Natural killer cell (primary cell): ENCODE results near the gene PBOV1. TPM values are rescaled to one million over a fixed set of nuclear protein-coding genes. Genes with fewer than 3 reads are reported as not detected.

Source experiments
- ATAC-seq, 3 donors: fragments of 150-1000 bp in 2 of 3; fragments of 200-7000 bp in 1 of 3; cut with Tn5 transposase; 1 replicate in 1 of 3; 2 replicates in 2 of 3; pipeline ENCODE4 v1.10.0; 2021; ENCODE audit warnings: mild to moderate bottlenecking in 2 of 3, moderate library complexity in 2 of 3
- DNase-seq, 2 donors: peaks; one replicate each; pipeline versions ENCODE4 v3.0.0 to v3.0.0-alpha.2; 2013 to 2021; ENCODE audit warnings: mixed read lengths in 1 of 2
- H3K27ac ChIP-seq: one replicate; pipeline ENCODE4 v1.5.1; 2013; ENCODE audit warnings: mild to moderate bottlenecking, low read length
- H3K27me3 ChIP-seq: one replicate; pipeline ENCODE4 v1.6.1; 2013; ENCODE audit warnings: low read length; ENCODE audit not compliant: control insufficient read depth, insufficient read depth
- H3K36me3 ChIP-seq: one replicate; pipeline ENCODE4 v1.6.1; 2013; ENCODE audit warnings: low read length; ENCODE audit not compliant: control insufficient read depth, insufficient read depth
- H3K4me1 ChIP-seq: one replicate; pipeline ENCODE4 v1.6.1; 2013; ENCODE audit warnings: low read length; ENCODE audit not compliant: control insufficient read depth, insufficient read depth
- H3K4me3 ChIP-seq: one replicate; pipeline ENCODE4 v1.5.1; 2013; ENCODE audit warnings: low read length
- H3K9me3 ChIP-seq: one replicate; pipeline ENCODE4 v1.6.1; 2013; ENCODE audit warnings: low read length; ENCODE audit not compliant: control insufficient read depth, insufficient read depth
- H3K27ac Mint-ChIP-seq, 2 donors: one replicate each; pipeline ENCODE4 v1.8.0; 2022; ENCODE audit warnings: mild to moderate bottlenecking in 2 of 2, mixed read lengths in 2 of 2, moderate library complexity in 1 of 2
- H3K27me3 Mint-ChIP-seq, 2 donors: one replicate each; pipeline ENCODE4 v1.8.0; 2022; ENCODE audit warnings: low read depth in 2 of 2, mixed read lengths in 2 of 2
- H3K36me3 Mint-ChIP-seq: one replicate; pipeline ENCODE4 v1.8.0; 2022; ENCODE audit warnings: mixed read lengths
- H3K4me1 Mint-ChIP-seq, 2 donors: one replicate each; pipeline ENCODE4 v1.8.0; 2022; ENCODE audit warnings: mixed read lengths in 2 of 2
- H3K4me3 Mint-ChIP-seq: one replicate; pipeline ENCODE4 v1.8.0; 2022; ENCODE audit warnings: mild to moderate bottlenecking, moderate library complexity, mixed read lengths
- H3K9me3 Mint-ChIP-seq, 2 donors: one replicate each; pipeline ENCODE4 v1.8.0; 2022; ENCODE audit warnings: mixed read lengths in 2 of 2
- WGBS: methylation state at CpG from one replicate; pipeline ENCODE4 v1.1.7; 2013; ENCODE audit warnings: missing lambda C conversion rate; ENCODE audit not compliant: insufficient coverage; 5-methylcytosine and 5-hydroxymethylcytosine counted together
- intact Hi-C: fragments of 100-400 bp; cut with micrococcal nuclease; formaldehyde crosslinking; loops from one replicate; pipeline ENCODE4 v1.14.2; 2022
- total RNA-seq, 4 donors: library from RNA; stranded (reverse); fragments of 120-200 nt in 1 of 4; gene quantifications; one replicate each; pipeline versions ENCODE4 v1.2.3 to v1.2.4, GENCODE V29; 2013 to 2022
- TF ChIP-seq, protein P1 (sequence below): fragments of 200-600 bp; IDR thresholded peaks from one replicate; pipeline ENCODE4 v1.8.0; 2022; ENCODE audit warnings: antibody characterized with exemption

Gene PBOV1
- total RNA-seq, 3 donors from 2014 or later (not counting 1 experiment from before 2014, with no cell fraction given): not detected

DNA sequence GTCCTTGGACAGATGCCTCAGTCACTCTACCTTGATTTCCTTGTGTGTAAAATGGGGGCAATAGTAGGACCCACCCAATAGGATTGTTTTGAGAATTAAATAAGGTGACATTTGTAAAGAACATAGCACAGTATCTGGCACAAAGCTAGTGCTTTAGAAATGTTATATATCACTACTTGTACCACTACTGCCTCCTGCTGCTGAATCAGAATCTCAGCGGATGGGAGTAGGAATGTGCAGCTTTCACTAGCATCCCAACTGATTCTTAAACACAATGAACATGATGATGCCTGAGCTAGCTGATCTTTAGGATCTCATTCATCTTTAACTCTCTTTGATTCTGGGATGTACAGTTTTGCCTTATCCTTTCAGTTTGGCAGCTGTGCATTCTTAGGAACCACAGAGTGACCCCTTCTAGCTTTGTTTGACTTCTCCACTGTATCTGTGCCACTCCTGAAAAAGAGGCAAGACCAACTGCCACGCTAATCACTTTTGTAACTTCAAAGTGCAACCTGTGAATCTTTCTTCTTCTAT is 7.2 kb downstream of the PBOV1 start:
- H3K36me3 Mint-ChIP-seq: no peaks in the 10 kb centered on the region
- peaks cover 13 to 34% of the 10 kb centered on the region in 2 donors for H3K27me3 Mint-ChIP-seq
- no peaks in the 10 kb centered on the region for H3K4me1 Mint-ChIP-seq
- Histone ChIP-seq H3K4me1 (no peaks in the 10 kb centered on the region), H3K4me3 (no peak overlapping the region), H3K9me3 (no peaks in the 10 kb centered on the region), H3K36me3 (no peaks in the 10 kb centered on the region), H3K27ac (no peak overlapping the region), H3K27me3 (no peaks in the 10 kb centered on the region)
- TF ChIP-seq, protein P1, sequence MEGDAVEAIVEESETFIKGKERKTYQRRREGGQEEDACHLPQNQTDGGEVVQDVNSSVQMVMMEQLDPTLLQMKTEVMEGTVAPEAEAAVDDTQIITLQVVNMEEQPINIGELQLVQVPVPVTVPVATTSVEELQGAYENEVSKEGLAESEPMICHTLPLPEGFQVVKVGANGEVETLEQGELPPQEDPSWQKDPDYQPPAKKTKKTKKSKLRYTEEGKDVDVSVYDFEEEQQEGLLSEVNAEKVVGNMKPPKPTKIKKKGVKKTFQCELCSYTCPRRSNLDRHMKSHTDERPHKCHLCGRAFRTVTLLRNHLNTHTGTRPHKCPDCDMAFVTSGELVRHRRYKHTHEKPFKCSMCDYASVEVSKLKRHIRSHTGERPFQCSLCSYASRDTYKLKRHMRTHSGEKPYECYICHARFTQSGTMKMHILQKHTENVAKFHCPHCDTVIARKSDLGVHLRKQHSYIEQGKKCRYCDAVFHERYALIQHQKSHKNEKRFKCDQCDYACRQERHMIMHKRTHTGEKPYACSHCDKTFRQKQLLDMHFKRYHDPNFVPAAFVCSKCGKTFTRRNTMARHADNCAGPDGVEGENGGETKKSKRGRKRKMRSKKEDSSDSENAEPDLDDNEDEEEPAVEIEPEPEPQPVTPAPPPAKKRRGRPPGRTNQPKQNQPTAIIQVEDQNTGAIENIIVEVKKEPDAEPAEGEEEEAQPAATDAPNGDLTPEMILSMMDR: no peak
- 89% methylated on average over 2 of the region's 2 CpGs for WGBS
- DNase-seq (no peak), ATAC-seq (no peak)
- intact Hi-C loops: no loop called here
- no peak overlapping the region for H3K27ac Mint-ChIP-seq
- H3K4me3 Mint-ChIP-seq: no peak overlapping the region
- H3K9me3 Mint-ChIP-seq: no peaks in the 10 kb centered on the region

- Mint-ChIP-seq H3K27ac (no peak overlapping the region), H3K27me3 (peaks cover 18 to 21% of the 10 kb centered on the region in 2 donors), H3K4me3 (no peak overlapping the region), H3K9me3 (no peaks in the 10 kb centered on the region), H3K4me1 (no peaks in the 10 kb centered on the region), H3K36me3 (no peaks in the 10 kb centered on the region)
- intact Hi-C loops: no loop called here
- H3K27ac ChIP-seq: no peak overlapping the region
- no peaks in the 10 kb centered on the region for H3K4me1 ChIP-seq
- no peak overlapping the region for H3K4me3 ChIP-seq
- H3K36me3 ChIP-seq: no peaks in the 10 kb centered on the region
- peaks cover 2% of the 10 kb centered on the region for H3K27me3 ChIP-seq
- DNase-seq (no peak), ATAC-seq (no peak)
- TF ChIP-seq, protein P1: no peak
- no peaks in the 10 kb centered on the region for H3K9me3 ChIP-seq
Observed at GRCh38 chr6:138206862-138207261, 11.4 kb downstream of the PBOV1 start.

DNA sequence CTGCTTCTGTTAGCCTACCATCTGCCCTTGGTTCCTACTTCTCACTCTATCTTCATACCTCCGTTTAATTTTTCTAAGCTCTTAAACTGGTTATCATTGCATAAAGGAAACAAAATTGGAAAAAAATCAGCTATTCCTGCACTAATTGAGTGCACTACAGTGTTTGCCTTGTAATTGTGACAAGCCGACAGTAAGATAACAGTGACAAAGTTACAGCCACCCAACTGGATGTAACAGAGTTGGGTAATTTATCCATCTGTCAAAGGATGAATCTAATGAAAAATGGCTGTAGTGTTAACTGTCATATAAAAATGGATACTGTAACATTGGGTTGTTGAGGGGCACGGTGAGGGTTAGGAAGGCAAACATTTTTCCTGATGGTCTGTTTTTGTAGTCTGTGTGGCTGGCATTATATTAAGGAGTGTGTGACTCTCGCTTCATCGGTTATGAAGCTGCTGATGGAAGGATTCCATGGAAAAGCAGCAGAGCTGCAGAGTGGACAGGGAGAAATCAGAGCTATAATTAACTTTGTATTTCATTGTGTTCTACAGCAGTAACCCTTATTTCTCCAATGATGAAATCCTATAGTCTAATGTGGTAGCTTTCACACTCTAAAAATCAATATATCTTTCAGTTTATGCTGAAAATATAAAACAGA is 12.7 kb downstream of the PBOV1 start:
- H3K4me3 Mint-ChIP-seq: no peak overlapping the region
- H3K27me3 Mint-ChIP-seq: peaks cover 21 to 22% of the 10 kb centered on the region in 2 donors
- no peaks in the 10 kb centered on the region for H3K9me3 Mint-ChIP-seq
- 97% methylated on average over 5 of the region's 5 CpGs for WGBS
- H3K4me1 Mint-ChIP-seq: no peaks in the 10 kb centered on the region
- Histone ChIP-seq H3K4me1 (no peaks in the 10 kb centered on the region), H3K27me3 (peaks cover 2% of the 10 kb centered on the region), H3K36me3 (no peaks in the 10 kb centered on the region), H3K4me3 (no peak overlapping the region), H3K9me3 (no peaks in the 10 kb centered on the region), H3K27ac (no peak overlapping the region)
- H3K27ac Mint-ChIP-seq: no peak overlapping the region
- no peak for DNase-seq
- intact Hi-C loops: no loop called here
- no peaks in the 10 kb centered on the region for H3K36me3 Mint-ChIP-seq
- no peak for ATAC-seq
- TF ChIP-seq, protein P1: no peak
